G401.6 (cell line): Measurements from ENCODE around the gene NOTUM.

Experiments
- FAIRE-seq: peaks from 2 replicates; lab custom pipeline; 2012; peaks lifted over from hg19 to GRCh38; lab: Jason Lieb, UNC

NOTUM gene

DNA sequence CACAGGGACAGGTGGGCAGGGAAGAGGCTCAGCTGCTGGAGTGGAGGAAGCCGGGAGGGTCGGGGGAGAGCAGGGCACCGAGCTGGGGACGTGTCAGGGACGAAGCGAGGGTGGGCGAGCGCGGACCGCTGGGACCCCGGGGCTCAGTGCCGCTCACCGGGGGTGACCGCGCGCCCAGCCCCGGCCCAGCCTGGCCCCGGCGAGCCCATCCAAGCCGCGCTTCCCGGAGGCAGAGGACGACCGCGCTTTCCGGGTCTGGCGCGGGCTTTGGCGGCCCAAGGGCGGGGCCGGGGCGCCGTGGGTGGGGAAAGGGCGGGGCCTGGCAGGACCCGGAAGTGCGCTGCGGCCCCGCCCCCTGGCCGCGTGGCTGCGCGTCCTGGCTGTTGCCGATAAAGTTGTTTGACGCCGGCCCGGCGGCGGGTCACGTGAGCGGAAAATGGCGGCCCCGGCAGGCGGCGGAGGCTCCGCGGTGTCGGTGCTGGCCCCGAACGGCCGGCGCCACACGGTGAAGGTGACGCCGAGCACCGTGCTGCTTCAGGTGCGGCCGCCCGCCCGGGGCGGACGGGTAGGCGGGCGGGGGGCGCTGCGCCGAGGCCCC is 16.3 kb upstream of the NOTUM start, which contains the start of gene ASPSCR1:
Gene ASPSCR1, plus strand, starts transcription at position 419 of the 598 bp plus-strand sequence. Its CDS starts 18 bp downstream, at position 437.
- FAIRE-seq = no peak

DNA sequence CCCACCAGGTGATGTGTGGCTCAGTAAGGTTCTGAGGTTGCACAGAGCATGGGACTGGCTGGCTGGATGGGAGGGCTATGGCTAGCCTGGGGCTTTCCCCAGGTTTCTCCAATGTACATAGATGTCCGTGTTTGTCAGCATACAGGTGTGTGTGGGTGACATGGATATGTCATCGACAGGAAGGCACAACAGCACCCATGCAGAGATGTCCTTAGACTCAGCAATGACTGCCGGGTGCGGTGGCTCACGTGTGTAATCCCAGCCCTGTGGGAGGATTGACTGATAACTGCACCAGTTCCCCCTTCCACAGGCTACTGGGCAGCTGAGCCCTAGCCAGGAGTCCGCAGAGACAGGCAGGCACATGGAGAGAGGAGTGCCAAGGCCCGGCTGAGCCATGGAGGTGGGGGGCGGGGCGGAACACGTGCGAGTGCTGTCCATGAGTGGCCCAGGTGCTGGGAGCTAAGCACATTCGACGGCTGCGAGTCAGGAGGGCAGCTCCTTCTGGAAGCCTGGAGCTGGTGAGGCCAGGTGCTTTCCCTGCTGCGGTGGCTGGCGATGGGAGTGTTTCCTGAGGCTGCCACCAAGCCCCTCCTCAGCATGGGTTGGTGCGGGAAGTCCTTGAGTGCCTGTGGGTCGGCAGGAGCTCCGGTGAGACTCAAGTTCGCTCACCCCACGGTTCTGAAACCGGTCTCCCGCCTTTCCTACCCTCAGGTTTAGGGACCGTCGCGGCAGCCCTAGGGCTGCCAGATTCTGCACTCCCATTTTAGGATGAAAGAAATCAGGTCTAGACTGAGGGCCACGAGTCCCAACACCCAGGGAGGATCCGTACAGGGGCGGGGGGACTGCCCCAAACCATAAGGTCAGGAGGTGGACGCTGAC is 15.6 kb upstream of the NOTUM start:
- FAIRE-seq = no peak

DNA sequence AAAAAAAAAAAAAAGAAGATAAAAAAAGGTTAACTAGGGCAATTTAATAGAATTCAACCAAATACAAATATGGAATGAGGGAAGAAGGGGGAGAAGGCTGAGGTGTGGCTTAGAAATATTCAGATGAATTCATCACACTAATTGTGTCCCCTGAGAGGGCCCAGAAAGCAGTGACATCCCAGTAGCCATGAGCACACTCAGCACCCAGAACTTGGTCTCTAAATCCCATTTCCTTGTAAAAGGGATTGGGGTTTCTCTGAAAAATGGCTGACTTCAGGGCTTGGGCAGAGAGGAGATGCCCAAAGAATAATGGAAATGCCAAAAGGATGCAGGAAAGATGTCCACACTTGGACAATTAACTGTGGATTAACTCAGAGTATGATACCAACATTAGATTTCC is 12.4 kb upstream of the NOTUM start:
- FAIRE-seq = no peak

DNA sequence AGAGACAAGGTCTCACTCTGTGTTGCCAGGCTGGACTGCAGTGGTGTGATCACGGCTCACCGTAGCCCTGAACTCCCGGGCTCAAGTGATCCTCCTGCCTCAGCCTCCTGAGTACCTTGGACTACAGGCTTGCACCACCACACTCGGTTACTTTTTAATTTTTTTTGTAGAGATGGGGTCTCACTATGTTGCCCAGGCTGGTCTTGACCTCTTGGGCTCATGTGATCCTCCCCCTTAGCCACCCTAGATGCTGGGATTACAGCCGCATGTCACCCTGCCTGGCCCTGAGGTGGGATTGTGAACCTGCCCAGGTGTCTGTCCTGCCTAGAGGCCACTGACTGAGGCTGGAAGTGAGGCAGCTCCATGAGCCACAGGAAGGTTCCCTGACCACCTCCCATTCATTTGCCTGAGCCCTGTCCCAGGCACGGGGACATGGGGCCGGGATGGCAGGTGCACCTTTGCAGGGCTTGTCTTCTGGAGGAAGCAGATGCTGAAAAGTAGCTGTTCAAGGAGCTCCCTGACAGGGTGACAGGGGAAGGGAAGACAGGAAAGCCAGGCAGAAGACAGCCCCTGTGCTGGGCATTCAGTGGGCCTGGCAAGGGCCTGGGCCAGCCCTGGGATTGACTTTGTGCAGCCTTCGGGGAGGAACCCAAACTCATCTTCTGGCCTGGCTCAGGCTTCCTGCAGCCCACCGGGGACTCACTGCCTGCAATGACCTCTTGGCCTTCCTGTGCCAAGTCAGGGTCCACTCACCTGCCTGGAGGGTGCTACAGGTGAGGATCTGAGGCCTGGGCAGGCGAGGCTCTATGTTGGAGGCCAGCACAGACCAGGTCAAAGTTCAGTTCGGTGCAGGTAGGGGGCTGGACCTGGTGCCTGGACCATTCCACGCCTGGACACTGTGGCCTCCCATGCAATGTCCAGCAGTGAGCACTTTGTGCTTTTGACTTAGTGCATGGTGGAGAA is 8.1 kb upstream of the NOTUM start:
- FAIRE-seq = no peak

DNA sequence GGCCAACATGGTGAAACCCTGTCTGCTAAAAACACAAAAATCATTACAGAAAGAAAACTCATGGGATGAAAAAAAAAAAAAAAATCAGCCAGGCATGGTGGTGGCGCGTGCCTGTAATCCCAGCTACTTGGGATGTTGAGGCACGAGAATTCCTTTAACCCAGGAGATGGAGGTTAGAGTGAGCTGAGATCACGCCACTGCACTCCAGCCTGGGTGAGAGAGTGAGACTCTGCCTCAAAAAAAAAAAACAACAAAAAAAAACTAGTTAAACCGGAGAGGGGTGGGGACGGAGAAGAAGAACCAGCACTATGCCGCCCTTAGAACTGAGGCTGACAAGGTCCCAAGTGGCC is 7.4 kb upstream of the NOTUM start:
- FAIRE-seq = no peak

DNA sequence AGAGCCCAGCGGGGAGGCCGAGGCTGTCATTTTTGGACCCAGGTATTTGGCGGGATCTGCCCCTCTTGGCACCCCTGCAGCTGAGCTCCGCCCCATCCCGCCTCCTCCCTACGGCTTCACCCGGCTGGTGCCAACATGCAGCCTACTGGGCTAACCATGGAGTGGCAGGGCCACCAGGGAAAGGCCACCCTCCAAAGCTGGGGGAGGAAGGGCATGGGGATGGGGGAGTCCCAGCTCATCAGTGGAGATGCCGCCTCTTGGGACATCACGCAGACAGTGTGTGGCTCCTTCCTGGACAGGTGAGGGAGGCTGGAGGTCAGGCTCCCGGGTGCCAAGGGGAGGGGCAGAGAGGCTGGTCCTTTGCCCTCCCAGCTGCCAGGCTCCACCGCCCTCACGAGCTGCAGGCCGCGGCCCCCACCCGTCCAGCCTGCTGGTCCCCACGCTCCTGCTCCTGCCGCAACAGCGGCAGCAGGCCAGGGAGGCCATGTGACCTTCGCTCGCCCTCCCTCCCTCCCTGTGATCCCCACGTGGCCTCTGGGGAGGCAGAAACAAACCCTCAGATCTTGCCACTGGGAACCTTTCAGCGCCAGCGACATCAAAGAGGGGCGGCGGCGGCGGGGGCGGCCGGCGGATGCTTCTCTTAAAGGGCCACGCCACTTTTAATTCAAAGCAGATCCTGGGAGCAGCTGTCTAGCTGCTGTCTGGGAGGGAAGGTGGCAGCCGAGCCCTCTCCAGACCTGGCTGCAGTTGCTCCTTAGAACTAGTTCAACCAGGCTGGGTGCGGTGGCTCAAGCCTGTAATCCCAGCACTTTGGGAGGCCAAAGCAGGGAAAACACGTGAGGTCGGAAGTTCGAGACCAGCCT is 6.8 kb upstream of the NOTUM start:
- FAIRE-seq = no peak

DNA sequence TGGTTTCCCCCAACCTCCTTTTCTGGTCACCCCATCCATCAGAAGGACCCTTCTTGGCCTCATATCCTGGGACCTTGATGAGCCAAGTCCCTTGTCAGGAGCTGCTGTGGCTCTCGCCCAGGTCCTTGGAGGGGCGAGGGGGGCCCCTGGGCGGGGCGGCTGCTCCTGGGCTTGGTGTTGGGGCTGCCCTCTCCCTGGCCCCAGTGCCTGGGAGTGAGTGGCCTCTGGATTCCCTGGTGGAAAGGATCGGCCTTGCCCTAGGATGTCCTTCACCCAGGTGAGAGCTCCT is 6.2 kb upstream of the NOTUM start:
- FAIRE-seq = no peak

DNA sequence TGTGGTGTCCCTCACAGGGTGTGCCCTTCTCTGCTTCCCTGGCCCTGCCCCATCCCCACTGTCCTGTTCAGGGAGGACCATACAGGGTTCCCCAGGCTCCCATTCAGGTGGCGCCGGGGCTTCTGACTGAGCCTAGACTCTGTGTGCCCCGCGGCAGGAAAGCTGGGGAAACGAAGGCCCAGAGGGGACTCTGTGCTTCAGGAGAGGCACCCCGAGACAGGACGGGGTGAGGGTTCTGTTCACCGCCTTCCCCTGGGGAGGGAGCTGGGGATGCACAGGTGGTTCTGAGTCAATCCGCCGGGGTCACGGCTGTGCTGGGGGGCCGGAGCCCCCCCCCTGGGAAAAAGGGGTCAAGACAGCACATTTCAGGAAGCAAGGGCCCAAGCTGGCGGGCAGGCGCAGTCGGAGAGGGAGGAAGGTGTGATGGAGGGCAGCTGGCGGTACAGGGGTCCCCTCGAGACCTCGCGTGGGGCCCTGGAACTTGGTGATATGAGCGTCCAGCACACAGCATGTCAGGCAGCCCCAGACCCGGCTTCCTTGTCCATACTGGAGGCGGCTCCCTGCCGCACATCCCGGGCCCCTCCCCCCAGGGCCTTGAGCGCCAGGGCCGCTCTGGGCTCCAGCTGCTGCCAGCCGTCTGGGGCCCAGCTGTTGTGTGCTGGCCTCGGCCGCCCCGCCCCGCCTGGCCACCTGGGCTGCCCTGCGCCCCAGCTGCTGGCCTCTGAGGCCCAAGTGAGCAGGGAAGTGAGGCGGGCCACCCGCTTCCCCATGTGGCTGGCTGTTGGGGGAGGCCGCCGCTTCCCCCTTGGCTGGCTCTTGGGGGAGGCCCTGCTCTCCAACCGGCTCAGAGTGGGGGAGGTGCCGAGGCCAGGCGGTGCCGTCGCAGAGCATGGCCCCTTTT is 5.6 kb upstream of the NOTUM start:
- FAIRE-seq = no peak

DNA sequence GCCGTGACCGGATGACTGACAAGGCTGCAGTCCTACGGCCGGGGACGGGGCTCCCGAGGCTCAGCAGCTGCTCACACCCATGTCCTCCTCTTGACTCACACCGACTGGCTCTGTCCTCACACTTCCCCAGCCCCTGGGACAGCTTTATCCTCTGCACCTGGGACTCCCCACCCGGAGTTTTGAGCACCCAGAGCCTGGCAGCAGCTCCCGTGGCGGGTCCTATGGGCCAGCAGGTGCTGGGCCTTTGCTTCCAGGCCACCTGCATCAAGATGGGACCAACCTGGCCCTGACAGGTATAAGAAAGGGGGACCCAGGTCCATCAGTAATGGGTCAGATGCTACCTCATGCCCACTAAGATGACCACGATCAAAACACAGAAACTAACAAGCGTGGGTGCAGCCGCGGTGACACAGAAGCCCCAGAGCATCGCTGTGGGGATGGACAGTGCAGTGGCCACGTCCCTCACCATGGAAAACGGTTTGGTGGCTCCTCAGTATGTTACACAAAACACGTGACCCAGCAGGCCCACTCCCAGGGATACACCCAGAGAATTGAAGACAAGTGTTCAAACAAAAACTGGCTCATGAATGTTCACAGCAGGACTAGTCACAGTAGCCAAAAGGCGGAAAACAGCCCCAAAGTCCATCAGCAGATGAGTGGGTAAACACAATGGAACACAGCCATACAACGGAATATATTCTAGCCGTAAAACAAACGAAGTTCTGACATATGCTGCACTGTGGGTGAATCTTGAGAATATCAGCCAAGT is 3.3 kb upstream of the NOTUM start:
- no peak for FAIRE-seq

DNA sequence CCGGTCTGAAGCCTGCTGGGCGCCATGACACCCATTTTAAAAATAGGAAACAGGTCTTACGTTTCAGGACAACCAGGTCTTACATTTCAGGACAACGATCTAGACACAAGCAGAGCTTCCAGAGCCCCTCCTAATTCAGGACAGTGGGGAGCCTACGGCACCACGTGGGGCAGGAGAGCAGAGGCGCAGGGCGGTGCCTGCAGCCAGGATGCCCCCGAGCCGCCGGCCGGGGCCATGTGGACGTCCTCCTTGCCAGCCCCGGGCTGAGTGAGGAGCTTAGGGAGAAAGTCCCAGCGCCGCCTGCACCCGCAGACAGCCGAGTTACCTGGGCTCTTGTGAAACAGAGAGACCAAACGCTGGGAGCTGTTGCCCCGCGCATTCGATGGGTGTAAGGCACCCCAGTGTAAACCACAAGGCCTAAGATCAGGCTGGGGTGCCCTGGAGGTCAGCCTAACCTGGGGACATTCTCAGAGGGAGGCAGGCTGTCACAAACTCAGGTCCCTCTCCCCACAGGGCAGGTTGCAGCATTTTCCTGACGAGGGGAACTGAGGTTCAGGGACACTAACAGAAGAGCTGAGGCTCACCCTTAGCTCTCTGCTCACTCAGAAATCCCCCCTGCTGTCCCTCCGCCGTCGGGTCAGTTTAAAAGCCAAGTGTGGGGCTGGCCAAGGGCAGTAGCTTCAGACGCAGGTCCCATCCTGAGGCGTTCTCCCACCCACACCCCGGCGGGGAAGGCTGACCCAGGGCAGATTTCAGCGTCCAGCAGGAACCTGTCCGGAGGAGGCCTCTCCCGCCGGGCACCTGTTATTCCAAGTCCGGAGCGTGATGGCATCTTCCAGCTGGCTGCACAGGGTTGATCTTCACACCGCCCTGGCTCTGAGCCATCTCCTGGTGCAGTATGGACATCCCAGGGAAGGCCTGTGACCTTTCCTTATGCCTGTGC is 1.8 kb upstream of the NOTUM start:
- no peak for FAIRE-seq

DNA sequence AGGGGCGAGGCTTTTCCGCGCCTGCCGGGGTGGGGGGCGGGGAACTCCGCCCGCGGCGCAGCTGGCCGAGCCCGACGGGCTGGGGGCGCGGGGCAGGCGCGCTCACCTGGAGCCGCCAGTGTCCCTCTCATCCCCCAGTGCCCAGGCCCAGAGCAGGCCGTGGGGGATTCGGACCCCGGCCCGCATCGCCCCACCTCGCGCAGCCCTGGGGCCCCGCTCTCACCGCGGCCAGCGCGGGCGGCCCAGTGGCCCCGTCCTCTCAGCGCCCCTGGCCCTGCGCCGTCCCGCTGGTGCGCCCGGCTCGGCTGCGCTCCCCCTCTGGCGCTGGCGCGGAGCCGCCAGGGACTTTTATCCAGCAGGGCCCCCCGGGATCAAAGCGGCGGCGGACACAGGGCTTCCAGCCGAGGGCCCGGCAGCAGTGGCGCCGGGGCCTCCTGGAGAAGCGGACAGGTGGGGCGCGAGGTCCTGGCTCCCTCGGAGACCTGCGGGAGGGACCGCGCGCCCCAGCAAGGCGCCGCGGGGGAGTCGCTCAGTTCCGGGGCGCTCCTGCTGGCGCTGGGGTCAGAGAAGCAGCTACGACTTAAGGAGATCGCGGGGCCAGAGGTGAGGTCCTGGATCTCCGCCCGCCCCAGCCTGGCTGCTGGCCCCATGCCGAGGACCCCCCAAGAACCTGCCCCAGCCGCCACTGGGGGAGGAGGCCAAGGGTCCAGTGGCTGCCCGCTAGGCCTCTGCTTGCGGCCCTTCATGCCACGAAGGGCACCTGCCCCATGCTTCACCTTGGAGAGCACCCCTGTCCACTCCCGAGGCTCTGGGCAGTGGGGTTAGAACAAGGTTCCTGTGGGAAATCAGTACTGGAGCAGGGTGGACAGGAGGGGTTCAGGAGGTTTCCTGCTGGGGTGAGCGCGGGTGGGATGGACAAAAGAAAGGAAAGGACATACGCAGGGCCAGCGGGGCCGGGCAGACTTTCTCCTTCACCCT is 823 bp upstream of the NOTUM start:
- no peak for FAIRE-seq

DNA sequence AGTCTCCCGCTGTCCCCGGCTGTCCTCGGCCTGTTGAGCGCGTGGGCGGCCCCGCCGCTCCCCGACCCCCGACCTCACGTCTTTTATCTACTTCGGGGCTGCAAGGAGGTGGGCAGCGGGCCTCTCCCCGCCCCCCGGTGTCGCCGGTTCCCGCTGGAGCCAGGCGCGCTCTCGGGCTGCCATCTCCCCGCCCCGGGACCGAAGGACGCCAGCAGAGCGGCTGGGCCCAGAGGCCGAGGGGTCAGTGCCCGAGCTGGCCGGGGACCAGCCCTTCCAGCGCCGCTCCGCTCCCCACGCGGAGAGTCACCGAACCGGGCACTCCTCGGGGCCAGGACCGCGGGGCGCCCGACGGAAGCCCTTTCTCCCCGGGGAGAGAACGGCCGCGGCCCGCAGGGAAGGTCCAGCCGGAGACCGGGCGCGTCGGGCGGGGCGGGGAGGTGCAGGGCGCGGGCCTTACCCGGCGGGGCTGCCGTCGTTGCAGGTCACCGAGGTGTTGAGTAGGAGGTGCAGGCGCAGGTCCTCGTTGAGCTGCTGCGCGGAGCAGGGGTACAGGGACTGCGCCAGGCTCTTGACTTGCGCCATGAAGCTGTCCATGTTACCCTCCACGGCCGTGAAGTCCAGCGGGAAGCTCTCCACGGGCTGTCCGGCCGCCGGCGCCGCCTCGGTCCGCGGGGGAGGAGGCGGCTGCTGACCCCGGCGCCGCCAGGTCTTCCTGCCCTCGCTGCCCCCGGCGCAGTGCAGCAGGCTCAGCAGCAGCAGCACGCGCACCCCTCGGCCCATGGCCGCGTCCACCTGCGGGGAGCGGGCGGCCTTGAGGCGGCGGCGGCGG is 643 bp downstream of the NOTUM start:
- FAIRE-seq = no peak

DNA sequence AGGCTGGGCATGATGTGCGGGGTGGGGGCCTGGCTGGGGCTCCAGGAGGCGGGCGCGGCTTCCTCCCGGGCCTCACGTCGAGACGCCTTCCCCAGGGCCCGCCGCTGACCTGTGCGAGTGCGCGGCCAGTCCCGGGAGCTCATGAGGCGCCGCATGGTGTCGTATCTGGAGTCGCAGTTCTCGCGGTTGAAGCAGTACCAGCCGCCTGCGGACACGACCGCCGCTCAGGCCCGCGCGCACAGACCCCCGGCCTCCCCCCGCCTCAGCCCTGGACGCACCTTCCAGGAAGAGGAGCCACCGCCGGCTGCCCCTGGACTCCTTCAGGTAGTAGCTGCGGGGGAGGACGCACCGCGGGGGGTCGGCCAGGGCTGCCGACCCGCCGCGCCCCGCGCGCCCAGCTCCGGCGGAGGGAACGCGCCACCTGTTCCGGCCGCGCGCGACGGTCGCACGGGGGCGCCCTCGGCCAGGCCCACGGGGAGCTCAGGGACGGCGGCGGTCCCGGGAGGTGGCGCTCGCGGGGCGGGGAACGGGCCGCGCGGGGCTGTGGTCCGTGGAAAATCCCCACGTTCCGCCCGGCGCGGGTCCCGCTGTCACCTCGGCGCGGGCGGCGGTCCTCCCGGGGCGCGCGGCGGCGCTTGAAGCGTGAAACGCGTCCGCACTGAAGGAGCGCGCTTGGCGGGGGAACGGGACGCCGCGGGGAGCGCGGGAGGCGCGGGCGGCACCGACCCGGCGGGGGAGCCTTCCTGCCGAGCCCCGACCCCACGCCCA is 1.4 kb downstream of the NOTUM start:
- no peak for FAIRE-seq

DNA sequence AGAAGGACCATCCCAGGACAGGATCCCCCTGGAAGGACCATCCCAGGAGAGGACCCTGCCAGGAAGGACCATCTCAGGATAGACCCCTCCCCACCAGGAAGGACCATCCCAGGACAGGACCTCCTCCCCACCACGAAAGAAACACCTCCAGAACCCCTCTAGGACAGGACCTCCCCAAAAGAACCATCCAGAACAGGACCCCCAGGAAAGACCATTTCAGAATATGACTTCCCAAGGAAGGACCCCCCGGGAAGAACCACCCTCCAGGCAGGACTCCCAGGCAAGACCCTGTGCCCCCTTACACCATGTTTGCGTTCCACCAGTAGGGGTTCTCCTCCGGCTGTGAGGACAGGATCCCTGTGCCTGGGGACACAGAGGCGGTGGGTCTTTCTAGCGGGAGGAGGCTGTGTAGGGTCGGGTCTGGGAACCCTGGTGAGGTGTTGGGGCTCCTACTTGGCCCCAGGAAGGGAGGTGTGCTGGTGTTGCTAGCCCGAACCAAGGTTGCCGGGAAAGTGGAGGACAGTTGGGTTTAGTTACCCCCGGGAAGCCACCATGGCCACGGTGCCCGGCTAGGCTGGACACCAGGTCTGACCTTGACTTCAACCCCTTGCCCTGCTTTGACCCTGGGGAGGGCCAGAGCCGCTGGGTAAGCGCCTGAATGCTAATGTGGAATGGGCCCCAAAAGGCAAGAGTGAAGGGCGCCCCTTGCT is 2.2 kb downstream of the NOTUM start:
- no peak for FAIRE-seq

DNA sequence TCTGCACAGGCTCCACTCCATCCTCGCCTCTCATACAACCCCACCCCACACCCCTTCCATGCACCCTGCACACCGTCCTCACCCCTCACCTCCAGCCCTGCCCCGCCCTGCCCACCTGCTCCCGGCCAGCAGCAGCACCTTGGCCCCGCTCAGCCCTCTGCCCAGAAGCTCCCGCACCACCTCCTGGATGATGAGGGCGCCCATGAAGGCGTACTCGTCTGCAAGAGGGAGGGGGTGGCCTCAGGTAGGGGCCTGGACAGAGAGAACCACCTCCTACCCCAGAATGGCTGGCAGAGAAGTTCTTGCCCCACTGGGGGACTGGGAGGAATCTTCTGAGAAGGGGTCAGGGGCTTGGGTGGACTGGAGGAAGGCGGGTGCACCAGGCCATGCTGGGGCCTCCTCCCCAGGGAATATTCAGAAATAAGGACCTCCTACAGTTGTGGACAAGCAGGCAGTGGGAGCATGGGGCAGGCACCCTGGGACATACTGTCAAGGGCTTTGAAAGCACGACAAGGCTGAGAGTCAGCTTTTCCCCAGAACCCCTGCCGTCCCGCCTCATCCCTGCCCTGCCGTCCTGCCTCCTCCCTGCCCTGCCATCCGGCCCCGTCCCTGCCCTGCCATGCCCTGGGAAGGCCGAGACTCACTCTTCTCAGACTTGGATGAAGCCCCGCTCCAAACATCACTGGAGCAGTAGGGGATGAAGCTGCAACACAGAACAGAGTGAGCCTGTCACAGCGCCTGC is 3.1 kb downstream of the NOTUM start:
- no peak for FAIRE-seq
